Activated T-cell treated with anti-CD3 and anti-CD28 coated beads, Interleukin-2, amount 50 U/mL, for 1 hour (primary cell): ENCODE results near the gene BRS3.
A peak's percentile ranks its signal among the peaks of the same experiment; 100 is the strongest.

Source experiments
- DNase-seq: peaks from one replicate; pipeline ENCODE4 v3.0.0-alpha.2; 2020

BRS3 gene

DNA sequence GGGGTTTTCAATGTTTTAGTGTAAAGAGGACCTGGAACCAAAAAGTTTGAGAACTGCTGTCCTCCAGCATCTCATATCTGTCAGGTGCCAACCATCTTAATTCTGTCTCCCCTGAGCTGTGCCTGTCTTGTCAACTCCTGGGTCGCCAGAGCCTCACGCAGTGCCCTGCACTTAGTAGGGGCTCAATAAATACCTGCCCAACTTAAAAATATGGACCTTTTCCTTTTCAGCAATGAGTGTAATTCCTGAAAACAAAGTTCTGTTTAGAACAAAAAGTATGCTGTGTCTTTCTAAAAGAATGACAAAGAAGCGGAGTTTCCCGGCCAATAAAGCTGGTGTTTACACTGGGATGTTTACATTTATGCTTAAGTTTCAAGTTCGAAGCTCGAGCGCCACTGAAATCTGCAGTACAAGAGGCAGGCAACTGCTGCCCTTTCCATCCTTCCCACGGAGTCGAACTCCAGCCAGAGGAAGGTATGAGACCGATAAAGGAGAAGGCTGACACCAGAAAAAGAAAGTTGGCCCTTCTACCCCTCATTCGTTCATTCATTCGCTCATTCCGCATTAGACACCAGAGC lies 8.5 kb downstream of the BRS3 start:
- DNase-seq: no peak

DNA sequence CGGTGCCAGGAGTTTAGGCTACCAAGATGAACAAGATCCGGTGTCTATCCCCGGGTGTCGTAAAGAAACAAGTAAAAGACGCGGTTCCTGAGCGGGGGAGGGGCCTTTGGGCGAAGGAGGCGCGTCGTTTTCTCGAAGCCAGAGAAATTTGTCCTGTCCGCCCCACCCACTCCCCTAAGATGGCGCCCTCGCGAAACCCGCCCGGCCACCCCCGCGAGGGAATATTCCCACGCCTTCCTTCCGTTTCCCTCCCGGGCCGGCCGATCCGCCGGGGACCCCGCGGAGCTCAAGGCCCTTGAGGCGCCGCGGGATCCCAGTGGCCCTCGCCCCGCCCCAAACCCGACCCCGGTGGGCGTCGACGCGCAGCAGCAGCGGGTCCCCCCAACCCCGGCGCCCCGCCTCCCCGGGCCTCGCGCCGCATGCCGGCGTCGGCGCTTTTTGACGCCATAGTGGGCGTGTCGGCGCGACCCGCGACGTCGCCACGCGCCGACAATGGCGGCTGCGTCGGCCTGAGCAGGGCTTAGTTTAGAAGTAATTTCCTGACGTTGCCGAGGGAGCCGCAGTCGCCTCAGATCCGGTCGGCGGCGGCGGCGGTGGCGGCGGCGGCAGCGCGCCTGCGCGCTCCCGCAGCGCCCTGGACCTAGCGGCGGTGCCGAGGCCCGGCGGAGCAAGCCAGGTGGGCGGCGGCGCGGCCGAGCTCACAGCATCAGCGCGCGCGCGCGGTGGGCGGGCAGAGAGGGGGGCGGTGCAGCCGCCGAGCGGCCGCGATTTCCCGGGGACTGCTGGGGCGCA lies 9.2 kb downstream of the BRS3 start:
- peak; percentile 85 for DNase-seq

DNA sequence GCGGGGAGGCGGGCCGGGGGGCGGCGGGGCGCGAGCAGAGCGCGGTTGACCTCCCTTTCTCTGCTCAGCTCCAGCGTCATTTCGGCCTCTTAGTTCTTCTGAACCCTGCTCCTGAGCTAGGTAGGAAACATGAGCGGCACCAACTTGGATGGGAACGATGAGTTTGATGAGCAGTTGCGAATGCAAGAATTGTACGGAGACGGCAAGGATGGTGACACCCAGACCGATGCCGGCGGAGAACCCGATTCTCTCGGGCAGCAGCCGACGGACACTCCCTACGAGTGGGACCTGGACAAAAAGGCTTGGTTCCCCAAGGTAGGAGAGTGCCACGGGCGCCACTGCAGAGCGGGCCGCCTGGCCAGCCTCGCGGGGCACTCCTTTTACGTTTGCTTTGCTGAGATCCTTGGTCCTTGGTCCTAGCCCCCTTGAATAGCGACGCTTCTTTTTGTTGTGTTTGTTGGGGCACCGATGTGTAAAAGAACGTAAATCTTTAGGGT lies 9.9 kb downstream of the BRS3 start, which contains the start of gene HTATSF1:
Gene HTATSF1 (plus strand): TSS at position 37 of the 497 bp plus-strand sequence. CDS start 93 bp downstream, at position 130.
- DNase-seq: no peak

DNA sequence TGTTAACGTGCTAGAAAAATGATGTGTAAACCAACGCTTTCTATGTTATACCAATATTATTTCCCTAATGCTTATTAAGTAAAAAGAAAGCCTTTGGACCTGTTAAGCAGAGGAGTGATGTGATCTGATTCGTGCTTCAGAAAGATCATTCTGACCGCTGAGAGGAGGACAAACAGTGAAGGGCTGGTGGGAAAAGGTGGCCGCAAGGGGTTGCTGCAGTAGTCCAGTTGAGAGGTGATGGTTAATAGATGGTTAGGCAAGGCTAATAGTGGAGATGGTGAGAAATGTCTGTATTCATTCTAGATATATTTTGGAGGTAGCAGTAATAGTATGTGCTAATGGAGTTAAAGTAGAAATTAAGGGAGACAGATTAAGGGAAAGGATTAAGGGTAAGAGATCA lies 31.3 kb downstream of the BRS3 start:
- DNase-seq: no peak

DNA sequence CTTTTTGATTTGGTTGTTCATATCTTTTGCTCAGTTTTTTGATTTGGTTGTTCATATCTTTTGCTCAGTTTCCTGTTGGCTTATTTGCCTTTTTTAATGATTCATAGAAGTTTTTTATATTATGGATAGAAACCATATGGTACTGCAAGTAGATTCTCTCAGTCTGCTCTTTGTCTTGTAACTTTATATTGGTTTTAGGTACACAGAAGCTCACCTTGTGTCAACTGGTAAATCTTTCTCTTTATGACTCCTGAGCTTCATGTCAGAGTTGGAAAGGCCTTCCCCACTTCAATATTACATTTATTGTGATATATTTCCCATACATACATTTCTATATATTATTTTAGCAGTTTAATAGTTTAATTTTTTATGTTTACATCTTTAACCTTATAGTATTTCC lies 36.0 kb downstream of the BRS3 start:
- DNase-seq: no peak

DNA sequence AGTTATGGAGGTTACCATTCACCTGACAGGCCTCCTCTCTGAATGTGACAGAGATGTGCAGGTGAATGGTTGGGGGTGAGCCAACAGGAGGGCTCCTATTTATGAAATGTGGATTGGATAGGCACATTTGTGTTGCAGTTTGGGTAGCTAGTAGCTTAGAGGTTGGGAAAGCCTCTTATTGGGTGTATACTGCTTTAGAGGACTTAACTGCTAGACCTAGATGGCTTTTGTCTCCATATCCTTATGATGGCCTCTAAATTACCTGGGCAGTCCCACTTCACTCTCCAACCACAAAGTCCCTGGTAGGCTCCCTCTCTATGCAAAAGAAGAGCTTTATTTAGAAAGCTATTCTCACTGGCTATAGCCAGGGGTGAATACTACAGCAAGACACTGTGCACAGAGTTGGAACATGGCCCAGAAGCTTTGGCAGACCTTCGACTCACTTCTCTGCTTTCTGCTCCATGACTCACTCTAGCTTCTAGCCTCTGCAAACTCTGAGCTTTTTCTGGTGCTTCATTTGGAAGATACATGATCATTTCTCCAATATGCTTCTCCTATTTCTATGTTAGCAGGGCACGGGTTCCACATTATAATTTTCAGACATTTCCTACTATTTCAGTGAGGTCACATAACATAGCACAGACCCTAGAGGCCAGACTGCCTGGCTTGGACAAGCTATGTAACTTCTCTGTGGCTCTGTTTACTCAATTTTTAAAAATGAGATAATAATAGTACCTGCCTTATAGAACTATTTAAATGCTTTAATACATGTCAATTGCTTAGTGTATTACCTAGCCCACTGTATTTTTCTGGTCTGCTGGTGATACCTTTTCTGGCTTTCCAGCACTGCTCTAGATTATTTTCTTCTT lies 38.2 kb downstream of the BRS3 start:
- no peak for DNase-seq

DNA sequence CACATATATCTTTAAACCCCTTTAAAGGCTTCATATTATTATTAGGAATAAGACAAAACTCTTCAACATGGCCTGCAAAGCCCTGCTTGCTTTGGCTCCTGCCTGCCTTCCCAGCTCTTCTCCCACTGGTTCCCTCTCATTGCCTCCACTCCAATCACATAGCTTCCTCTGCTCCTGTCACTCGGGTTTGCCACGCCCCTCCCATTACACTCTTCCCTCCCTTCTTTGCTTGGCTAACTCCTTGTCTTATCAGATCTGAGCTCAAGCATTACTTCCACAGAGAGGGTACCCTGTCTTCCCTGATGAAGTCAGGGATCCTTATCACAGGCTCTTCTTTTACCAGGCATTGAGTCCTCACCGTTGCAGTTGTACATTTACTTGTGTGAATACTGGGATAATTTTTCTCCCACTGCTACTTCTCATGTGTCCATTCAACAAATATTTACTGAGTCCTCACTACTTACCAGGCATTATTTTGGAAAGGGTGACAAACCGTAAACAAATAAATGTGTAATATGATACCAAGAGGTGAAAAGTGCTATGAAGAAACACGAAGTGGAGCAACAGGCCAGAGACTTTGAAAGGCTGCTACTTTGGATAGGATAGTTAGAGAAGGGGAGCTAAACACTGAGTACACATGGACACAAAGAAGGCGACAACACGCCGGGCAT lies 41.0 kb downstream of the BRS3 start:
- DNase-seq: no peak

DNA sequence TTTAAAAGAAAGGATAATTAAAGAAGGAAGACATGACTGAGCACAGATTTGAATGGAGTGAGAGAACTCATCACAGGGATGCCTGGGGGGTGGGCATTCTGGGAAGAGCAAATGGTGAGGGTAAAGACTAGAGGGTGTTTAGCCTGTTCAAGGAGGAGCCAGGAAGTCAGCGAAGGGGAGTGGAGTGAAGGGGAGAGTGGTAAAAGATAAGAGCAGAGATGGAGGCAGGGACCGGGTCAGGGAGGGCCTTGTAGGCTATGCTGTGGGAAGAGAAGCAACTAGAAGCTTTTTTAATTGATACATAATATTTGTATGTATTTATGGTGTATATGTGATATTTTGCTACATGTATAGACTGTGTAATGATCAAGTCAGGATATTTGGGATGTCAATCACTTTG lies 42.0 kb downstream of the BRS3 start:
- DNase-seq: no peak

DNA sequence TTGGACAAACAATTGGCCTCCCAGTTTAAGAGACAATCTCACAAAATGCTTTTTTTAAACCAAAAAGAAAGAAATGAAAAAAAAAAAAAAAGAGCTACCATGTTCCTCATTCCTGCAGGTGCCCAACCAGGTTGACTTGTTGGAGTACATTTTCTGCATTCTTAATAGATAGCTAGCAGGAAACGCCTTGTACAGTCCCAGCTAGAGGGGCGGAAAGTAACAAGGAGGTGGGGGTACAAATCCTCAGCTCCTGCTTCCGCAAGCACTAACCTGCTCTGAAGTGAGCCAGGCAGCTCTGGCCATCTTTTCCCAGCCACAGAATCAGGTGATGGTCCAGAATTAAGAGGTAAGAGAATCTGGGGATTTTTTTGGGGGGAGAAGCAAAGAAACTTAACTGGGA lies 44.2 kb downstream of the BRS3 start, which contains the start of gene VGLL1:
Gene VGLL1 (plus strand): TSS at position 265 of the 400 bp plus-strand sequence. CDS start 3,806 bp downstream, outside the sequence.
- no peak for DNase-seq

DNA sequence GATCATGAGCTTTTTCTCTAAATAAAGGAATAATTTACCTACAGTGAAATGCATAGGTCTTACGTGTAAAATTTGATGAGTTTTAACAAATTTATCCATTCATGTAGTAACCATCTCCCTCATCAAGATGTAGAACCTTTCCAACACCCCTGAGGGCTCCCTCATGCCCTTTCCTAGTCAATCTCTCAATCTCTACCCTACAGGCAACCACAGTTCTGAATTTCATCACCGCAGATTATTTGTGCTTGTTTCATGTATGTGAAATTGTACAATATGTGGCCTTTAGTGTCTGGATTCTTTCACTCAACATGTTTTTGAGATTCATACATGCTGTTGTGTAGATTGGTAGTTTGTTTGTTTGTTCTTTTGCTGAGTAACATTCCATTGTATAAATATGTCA lies 46.4 kb downstream of the BRS3 start:
- DNase-seq: no peak

DNA sequence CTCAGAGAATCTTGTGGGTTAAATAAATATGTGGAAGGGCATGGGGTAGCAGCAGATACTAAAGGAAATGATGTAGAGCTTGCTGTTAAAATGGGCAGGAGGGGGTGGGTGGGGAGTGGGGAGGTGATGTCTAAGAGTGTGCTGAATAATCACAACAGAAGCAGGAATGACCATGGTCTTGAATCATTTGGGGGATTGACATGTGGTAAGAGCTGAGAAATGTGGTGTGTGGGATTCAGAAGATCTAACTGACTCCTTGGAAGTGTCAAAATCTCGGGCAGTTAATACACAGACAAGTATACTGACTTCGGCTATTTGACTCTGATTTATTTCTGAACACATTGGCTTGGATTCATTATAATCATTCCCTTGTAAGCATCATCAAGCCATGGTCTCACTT lies 51.1 kb downstream of the BRS3 start:
- DNase-seq: no peak

DNA sequence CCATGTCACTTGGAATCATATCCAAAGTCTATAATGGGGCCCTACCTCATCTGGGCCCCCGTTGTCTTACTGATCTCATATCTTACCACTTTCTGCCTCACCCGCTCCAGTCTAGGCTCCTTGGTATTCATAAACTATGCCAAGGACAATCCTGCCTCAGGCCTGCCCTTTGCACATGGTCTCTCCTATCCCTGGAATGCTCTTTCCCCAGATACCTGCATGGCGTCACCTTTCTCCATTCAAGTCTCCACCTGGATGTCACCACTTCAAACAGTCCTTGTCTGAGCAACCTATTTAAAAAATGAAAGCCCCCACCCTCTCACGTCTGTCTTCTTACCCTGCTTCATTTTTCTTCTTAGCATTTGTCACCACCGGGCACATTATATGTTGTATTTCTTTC lies 52.5 kb downstream of the BRS3 start:
- DNase-seq: no peak

DNA sequence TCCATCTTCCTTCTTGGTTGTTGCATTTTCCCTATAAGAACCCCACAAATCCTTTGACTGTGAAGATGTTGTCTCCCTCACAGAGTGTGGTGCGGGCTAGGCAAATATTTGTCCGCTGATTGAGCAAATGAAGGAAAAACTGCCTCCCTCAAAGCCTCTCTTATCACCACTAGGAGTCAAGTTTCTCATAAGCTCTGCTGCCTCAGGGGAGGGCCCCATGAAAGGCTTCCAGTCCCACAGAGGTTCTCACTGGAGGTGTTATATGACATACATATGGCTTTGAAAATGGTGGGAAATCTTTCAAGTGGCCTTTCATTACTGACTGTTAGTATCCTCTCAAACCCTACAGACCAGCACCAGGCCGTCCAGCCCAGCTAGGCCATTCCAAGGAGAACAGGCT lies 53.5 kb downstream of the BRS3 start:
- no peak for DNase-seq

DNA sequence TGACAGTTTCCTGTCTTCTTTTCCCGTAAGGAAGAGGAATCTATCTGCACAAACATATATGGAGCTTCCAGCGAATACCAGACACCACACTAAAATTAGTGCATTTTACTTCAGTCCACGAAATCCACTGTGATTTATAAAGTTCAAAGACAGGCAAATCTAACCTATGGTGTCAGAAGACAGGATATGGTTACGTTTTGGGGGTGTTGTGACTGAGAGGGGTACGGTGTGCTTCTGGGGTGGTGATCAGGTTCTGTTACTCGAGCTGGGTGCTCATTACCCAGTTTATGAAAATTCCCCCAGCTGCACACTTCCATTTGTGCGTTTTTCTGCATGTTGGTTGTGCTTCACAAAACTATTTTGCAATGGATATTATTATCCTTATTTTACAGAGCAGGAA lies 54.5 kb downstream of the BRS3 start:
- DNase-seq: no peak
